ENCODE results near the gene PNMA6A.
"Not testable (repeated sequence)": the region's sequence is repeated elsewhere in the genome, so short reads cannot be mapped to it uniquely, and the experiment has no call there.

The PNMA6A gene

DNA sequence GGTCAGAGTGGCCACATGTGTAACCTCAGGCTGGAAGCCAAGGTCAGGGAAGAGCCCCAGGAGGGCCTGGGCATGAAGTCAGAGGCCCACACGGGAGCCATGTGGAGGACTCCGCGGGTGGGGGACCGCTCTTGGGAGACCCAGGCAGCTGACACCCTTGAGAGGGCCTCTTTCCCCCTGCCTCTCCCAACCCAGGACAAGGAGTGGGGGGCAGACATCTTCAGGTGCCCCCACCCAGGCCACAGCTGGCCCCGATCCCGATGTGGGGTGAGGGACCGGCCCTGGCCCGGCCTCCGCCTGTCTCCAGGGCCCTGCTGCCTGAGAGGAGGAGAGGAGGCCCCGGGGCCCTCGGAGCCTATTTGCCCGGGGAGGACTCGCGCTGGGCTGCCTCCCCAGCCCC is 3.1 kb downstream of the PNMA6A start:
- DNase-seq (ENCODE audit: low read depth, low spot score), result no peak

DNA sequence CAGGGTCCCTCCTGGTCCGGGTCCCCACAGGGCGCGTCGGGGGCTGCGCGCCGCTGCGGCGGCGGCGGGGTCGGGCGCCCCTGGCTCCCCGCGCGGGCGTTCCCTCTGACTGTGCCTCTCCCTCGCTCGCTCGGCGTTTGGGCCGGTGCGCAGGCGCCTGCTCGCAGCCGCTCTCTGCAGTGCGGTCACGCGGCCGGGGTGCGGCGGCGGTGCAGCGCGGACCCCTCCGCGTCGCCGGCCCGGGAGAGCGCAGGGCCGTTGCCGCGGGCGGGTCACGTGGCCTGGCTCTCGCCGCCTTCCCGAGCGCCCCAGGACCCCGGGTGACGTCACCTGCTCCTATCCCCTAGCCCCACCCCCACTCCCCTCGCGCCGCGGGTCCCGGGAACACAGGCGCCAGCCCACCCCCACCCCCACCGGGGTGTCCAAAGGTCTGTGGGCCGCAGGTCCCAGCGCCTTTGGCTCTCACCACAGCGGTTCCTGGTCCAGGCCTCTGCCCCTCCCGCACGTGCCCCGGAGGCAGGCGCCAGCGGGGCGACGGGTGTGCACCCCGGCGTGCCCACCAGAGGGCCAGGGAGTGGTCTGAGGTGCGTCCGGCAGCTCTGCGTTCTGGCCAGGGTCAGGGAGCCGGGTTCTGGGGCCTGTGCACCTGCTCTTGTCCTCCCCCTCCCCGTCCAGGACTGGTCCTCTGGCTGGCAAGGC is 5.3 kb downstream of the PNMA6A start:
- DNase-seq (ENCODE audit: low read depth, low spot score), result not testable (repeated sequence)

DNA sequence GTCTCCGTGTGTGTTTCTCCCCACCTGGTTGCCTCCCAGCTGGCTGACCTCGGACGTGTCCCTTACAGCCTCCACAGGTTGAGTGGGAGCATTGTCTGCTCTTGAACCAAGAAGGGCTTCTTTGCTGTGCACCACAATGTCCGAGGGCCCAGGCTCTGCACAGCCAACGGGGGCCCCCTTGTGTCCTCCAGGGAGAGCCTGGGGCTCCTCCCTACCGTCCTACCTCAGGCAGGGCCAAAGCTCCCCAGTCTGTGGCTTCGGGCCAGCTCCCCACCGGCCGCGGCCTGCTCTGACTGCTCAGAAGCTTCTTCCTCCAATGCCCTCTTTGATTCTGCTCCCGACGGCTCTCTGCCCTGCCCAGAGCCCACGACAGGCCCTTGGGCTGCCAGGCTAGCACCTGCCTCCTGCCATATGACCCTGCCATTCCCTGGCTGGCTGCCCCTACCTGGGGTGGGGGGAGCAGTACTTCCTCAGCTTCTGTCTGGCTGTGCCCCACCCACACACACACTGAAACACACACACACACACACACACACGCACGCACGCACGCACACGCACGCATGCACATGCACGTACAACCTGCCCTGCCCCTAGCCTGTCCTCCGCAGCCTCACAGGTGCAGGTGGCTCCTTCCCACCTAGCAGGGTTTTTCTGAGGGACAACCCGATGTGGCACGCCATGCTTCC is 11.1 kb downstream of the PNMA6A start:
- not testable (repeated sequence) for DNase-seq (ENCODE audit: low read depth, low spot score)

DNA sequence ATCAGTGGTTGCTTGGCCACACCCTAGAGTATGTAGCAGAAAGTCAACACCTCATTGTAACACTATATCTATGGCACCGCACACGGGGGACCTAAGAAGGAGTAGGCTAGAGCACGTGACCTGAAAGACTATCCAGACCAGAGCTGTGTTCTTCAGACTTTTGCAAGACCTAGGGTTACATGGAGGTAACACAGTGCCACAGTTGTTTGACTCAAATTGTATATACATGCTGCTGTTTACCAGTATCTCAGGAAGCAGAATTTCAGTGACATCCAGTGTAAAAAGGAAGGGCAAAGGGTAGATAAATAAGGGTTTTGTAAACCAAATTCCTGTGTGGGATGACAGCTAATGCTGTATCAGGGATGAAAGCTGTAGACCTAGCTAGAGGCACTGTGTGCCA is 30.2 kb downstream of the PNMA6A start:
- no peak for DNase-seq (ENCODE audit: low read depth, low spot score)

DNA sequence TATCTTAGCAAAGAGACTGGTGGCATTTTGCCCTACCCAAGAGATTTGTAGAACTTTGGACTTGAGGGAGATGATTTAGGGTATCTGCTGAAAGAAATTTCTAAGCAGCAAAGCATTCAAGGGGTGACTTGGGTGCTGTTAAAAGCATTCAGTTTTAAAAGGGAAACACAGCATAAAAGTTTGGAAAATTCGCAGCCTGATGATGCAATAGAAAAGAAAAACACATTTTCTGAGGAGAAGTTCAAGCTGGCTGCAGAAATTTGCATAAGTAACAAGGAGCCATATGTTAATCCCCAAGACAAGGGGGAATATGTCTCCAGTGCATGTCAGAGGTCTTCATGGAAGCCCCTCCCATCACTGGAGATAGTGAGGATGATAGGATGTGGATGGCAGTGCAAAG is 32.7 kb downstream of the PNMA6A start:
- not testable (repeated sequence) for DNase-seq (ENCODE audit: low read depth, low spot score)

DNA sequence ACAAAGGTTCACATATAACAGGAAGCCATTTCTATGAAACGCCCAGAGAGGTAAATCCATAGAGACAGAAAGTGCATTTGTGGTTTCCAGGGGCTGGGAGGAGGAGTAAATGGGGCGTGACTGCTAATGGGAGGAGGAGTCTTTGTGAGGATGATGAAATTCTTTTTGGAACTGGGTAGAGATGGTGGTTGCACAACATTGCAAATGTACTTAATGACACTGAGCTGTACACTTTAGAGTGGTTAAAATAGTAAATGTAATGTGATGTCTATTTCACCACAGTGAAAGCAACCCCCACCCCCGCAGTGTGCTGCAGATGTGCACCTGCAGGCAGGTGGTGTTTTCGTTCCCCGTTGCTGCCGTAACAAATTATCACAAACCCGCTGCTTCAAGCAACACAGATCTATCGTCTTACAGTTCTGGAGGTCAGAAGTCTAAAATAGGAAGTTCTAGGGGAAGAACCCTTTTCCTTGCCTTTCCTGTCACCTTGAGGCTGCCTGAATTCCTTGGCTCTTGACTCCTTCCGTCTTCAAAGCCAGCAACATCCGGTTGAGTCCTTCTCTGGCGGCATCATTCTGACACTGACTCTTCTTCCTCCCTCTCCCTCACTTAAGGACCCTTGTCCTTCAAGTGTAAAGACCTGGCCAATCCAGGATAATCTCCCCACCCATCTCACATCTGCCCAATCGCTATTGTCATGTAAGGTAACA is 34.0 kb downstream of the PNMA6A start:
- not testable (repeated sequence) for DNase-seq (ENCODE audit: low read depth, low spot score)

DNA sequence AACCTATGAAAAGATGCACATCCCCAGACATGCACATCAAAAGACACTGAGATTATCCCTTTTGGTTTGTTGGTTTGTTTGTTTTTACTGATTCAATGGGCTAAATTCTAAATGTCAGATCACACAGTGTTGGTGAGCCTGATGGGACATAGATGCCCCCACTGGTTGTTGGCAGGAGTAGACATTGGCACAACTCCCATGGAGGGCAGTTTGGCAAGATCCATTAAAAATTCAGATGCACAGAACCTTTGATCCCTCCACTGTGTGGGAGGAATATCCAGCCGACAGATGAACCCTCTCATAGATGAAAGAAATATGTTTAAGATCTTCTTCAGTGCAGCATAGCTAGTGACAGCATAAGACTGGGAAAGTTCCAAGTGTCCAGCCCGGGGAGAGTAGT is 38.5 kb downstream of the PNMA6A start:
- DNase-seq (ENCODE audit: low read depth, low spot score), result not testable (repeated sequence)

DNA sequence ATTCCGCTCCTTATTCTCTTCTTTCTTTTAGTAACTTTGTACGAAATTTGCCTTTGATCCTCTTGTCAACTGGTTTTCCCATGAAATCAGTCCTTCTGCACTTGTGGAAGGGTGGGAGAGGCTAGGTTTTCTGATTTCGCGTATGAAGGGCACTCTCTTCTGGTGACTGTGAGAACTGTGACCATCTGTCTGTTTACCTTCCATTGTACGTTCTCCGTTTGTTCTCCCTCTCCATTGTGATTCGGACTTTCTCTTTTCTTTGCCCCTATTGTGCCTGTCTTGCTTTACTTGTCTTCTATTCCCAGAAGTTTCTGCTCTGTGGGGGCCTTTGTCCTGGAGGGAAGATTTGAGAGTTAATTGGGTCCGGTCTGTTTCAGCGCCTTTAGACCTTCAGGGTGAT is 41.6 kb downstream of the PNMA6A start:
- DNase-seq (ENCODE audit: low read depth, low spot score), result not testable (repeated sequence)

DNA sequence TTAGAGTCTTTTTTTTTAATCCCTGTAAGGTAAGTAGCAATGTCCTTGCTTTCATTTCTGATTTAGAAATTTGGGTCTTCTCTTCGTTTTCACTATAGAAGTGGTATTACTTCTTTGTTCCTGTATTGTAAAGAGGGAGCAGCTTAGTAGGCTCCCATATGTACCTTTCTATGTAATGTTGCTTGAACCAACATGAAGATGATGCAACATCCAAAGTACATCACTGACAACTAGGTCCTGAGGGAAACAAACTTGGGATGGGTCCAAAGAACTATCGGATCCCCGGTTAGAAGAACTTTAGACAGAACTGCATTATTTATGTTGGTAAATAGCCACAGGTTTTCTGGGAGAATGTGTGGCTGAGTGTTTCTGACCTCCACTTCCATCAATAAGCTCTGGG is 45.5 kb downstream of the PNMA6A start:
- DNase-seq (ENCODE audit: low read depth, low spot score), result not testable (repeated sequence)

DNA sequence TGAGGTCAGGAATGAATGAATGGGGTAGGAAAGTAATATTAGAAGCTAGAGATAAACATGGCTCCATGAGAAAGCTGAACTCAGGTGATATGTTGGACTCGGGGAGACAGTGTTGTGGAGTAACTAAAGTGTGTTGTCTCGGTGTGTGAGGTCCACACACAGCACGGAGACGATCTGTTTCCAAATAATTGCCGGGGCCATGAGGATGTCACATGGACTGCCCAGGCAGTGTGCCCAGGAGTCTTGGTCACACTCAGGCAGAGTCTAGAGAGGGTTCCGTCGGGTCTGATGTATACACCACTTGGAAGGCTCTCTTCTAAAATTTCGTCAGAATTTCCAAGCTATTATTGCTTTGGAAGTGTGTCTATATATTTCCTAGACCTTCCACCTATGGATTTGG is 48.0 kb downstream of the PNMA6A start:
- not testable (repeated sequence) for DNase-seq (ENCODE audit: low read depth, low spot score)

DNA sequence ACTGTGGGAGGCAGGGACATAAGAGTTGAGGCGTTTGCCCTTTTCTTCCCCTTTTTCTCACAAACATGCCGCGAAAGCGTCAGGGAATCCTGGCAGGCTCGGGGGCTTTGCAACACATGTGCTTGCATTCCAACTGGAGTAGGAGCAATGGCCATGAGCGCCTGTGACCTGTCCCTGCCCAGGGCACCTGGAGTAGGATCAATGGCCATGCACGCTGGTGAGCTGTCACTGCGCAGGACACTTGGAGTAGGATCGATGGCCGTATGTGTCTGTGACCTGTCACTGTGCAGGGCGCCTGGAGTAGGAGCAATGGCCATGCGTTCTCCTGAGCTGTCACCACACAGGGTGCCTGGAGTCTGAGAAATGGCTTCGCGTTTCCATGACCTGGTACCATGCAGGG is 51.2 kb downstream of the PNMA6A start:
- DNase-seq (ENCODE audit: low read depth, low spot score), result not testable (repeated sequence)
